Activated CD4-positive, alpha-beta T cell treated with anti-CD3 and anti-CD28 coated beads, Interleukin-2, amount 50 U/mL, for 16 hours (primary cell): ENCODE measurements around the gene SURF6.
"Not testable (repeated sequence)": the region's sequence is repeated elsewhere in the genome, so short reads cannot be mapped to it uniquely, and the experiment has no call there.

Source experiments
- DNase-seq: peaks from one replicate; pipeline ENCODE4 v3.0.0-alpha.2; 2020

The SURF6 gene

GRCh38 chr9:133335924-133336811 lies at the start of gene SURF6:
SURF6 (minus strand) TSS chr9:133336188; CDS start chr9:133336132, 56 bp downstream.
- DNase-seq, result peak; percentile 95

- DNase-seq, result no peak
These were observed 49.5 kb upstream of the SURF6 start for GRCh38 chr9:133385452-133385851.

- DNase-seq, result no peak
These were observed 48.8 kb upstream of the SURF6 start for GRCh38 chr9:133384736-133385321.

GRCh38 chr9:133383438-133383837 lies 47.5 kb upstream of the SURF6 start:
- DNase-seq, result no peak

GRCh38 chr9:133382507-133383141 lies 46.6 kb upstream of the SURF6 start:
- no peak for DNase-seq

GRCh38 chr9:133380734-133381133 lies 44.7 kb upstream of the SURF6 start:
- DNase-seq, result no peak

GRCh38 chr9:133379153-133380086 lies 43.4 kb upstream of the SURF6 start:
- no peak for DNase-seq

GRCh38 chr9:133378408-133378962 lies 42.5 kb upstream of the SURF6 start:
- DNase-seq, result no peak

- DNase-seq, result no peak
These were observed 41.8 kb upstream of the SURF6 start for GRCh38 chr9:133377721-133378216.

GRCh38 chr9:133377280-133377679 lies 41.3 kb upstream of the SURF6 start:
- DNase-seq, result not testable (repeated sequence)

- DNase-seq, result peak; percentile 96
These were observed 40.0 kb upstream of the SURF6 start, which contains the start of the genes STKLD1 and SURF4 for GRCh38 chr9:133375724-133376654. STKLD1 (plus strand) TSS chr9:133376366; CDS start chr9:133376474, 108 bp downstream. SURF4 (minus strand) TSS chr9:133376060; CDS start chr9:133375969, 91 bp downstream.

GRCh38 chr9:133375116-133375723 lies 39.2 kb upstream of the SURF6 start:
- DNase-seq, result peak; percentile 46

GRCh38 chr9:133374612-133375115 lies 38.7 kb upstream of the SURF6 start:
- DNase-seq, result peak; percentile 73

GRCh38 chr9:133372144-133372543 lies 36.2 kb upstream of the SURF6 start:
- DNase-seq, result no peak

- peak; percentile 90 for DNase-seq
These were observed 35.3 kb upstream of the SURF6 start for GRCh38 chr9:133371261-133371711.

GRCh38 chr9:133370685-133371084 lies 34.7 kb upstream of the SURF6 start:
- peak; percentile 66 for DNase-seq

- DNase-seq, result peak; percentile 64
These were observed 33.9 kb upstream of the SURF6 start for GRCh38 chr9:133369933-133370332.

GRCh38 chr9:133369422-133369821 lies 33.4 kb upstream of the SURF6 start:
- no peak for DNase-seq

GRCh38 chr9:133368249-133368881 lies 32.4 kb upstream of the SURF6 start:
- DNase-seq, result no peak
